GM19240 (cell line): Measurements from ENCODE around the gene SBF1.

Experiments
- DNase-seq: peaks from one replicate; pipeline ENCODE4 v3.0.0; 2011; ENCODE audit warnings: low spot score; ENCODE audit not compliant: insufficient read length

The SBF1 gene

GRCh38 chr22:50505776-50506610 lies 31.2 kb upstream of the SBF1 start:
- DNase-seq = no peak

GRCh38 chr22:50505276-50505775 lies 30.5 kb upstream of the SBF1 start:
- no peak for DNase-seq

GRCh38 chr22:50504369-50505211 lies 29.8 kb upstream of the SBF1 start:
- no peak for DNase-seq

- DNase-seq = no peak
Observed at GRCh38 chr22:50503475-50504145, 28.8 kb upstream of the SBF1 start.

GRCh38 chr22:50502628-50503474 lies 28.0 kb upstream of the SBF1 start:
- DNase-seq = no peak

- no peak for DNase-seq
Observed at GRCh38 chr22:50502096-50502495, 27.3 kb upstream of the SBF1 start.

- DNase-seq = no peak
Observed at GRCh38 chr22:50500452-50500851, 25.6 kb upstream of the SBF1 start.

GRCh38 chr22:50498322-50498890 lies 23.6 kb upstream of the SBF1 start:
- peak; percentile 65 for DNase-seq

- no peak for DNase-seq
Observed at GRCh38 chr22:50497093-50497492, 22.3 kb upstream of the SBF1 start.

GRCh38 chr22:50490531-50491308 lies 15.9 kb upstream of the SBF1 start:
- no peak for DNase-seq

GRCh38 chr22:50489363-50490243 lies 14.8 kb upstream of the SBF1 start:
- DNase-seq = no peak

- no peak for DNase-seq
Observed at GRCh38 chr22:50488886-50489285, 14.1 kb upstream of the SBF1 start.

- no peak for DNase-seq
Observed at GRCh38 chr22:50488006-50488677, 13.3 kb upstream of the SBF1 start.

- DNase-seq = no peak
Observed at GRCh38 chr22:50487290-50488005, 12.6 kb upstream of the SBF1 start.

- DNase-seq = no peak
Observed at GRCh38 chr22:50486561-50487289, 11.9 kb upstream of the SBF1 start, which contains the start of gene MIOX. MIOX (plus strand) TSS chr22:50486859; CDS start chr22:50486898, 39 bp downstream.

GRCh38 chr22:50485221-50486131 lies 10.6 kb upstream of the SBF1 start:
- no peak for DNase-seq
